ENCODE results near the gene MTERF2. TPM values are rescaled to one million over a fixed set of nuclear protein-coding genes. Genes with fewer than 3 reads are reported as not detected.

MTERF2 gene
- total RNA-seq, 4 donors from 2014 or later: 5.0 to 24.6 (median 13.7) TPM

- intact Hi-C loops (cut with DNase I; ENCODE audit: low total_unique reads) (loop anchor here (1.0 to 5.0 kb wide), 5 partner anchors 32 to 648 kb away; partner anchors contain the start of genes CRY1, MTERF2 and RIC8B), in situ Hi-C loops (cut with MboI; ENCODE audit: low sequenced_read_pairs in 4 of 4) (loop anchor here in 1 of 4 donors (10.0 kb wide), 1 partner anchor 149 kb away; no protein-coding TSS in a partner anchor)
- Histone ChIP-seq H3K4me3 (peak within 1 kb of the TSS; percentile 66 to 92 (median 80)), H3K27me3 (no peaks in the 10 kb centered on the region), H3K27ac (peak within 1 kb of the TSS; percentile 87 to 97 (median 92)), H3K36me3 (no peaks in the 10 kb centered on the region), H3K4me1 (peaks cover 20 to 27% of the 10 kb centered on the region in 2 donors), H3K9me3 (no peaks in the 10 kb centered on the region)
- TF ChIP-seq POLR2A (IDR thresholded peaks at IDR 0.05): peak; percentile 88 to 94
- TF ChIP-seq, protein P1, sequence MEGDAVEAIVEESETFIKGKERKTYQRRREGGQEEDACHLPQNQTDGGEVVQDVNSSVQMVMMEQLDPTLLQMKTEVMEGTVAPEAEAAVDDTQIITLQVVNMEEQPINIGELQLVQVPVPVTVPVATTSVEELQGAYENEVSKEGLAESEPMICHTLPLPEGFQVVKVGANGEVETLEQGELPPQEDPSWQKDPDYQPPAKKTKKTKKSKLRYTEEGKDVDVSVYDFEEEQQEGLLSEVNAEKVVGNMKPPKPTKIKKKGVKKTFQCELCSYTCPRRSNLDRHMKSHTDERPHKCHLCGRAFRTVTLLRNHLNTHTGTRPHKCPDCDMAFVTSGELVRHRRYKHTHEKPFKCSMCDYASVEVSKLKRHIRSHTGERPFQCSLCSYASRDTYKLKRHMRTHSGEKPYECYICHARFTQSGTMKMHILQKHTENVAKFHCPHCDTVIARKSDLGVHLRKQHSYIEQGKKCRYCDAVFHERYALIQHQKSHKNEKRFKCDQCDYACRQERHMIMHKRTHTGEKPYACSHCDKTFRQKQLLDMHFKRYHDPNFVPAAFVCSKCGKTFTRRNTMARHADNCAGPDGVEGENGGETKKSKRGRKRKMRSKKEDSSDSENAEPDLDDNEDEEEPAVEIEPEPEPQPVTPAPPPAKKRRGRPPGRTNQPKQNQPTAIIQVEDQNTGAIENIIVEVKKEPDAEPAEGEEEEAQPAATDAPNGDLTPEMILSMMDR (IDR thresholded peaks at IDR 0.05 in 4 of 5, conservative IDR thresholded peaks at IDR 0.05 in 1 of 5): peak in 1 of 5 experiments; percentile 7
- peak; percentile 78 to 82 for ATAC-seq
- DNase-seq: peak; percentile 89 to 91
Measured at GRCh38 chr12:106955377-106956047, 31.4 kb downstream of the MTERF2 start, which contains the start of gene TMEM263. TSS of gene TMEM263 (plus strand) at chr12:106955907. CDS start at chr12:106967117, 11,210 bp downstream.

DNA sequence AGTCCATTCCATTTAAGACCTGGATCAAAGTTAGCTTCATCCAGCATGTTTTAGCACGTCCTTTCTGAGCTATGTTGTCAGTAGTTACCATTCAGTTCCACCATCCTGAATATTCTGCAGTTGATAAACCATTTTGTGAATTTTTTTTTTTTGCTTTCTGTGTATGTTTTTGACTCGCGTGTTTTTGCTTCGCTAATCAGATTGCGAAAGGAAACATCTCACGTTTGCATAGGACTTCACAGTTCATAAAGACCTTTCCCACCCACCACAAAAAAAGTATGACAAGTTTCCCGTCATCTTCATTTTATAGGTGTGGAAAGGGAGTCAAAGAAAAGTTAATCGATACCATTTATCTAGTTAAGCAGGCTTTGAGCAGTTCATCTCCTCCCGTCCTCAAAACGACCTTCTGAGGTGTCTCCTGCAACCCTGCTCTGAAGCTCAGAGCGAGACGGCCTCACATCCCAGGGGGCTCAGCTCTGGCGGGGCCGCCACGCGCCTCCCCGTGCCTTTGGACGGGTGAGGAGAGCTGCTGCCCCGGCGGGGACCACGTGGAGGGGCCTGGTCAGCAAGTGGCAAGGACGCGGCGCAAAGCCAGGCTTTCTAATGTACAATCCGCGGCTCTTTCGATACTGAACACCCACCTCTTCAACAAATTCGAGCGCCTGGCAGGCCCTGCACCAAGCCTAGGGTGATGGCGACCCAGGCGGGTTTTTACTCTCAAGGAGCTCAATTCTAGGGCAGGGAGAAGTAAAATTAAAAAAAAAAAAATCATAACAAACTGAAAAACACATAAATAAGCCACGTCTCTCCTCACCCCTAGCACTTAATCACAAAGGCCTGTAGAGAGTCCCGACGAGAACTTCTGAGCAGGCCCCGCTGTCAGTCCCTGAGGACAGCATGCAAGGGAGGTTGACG, 32.2 kb downstream of the MTERF2 start:
- intact Hi-C loops (cut with DNase I; ENCODE audit: low total_unique reads) (loop anchor here (1.0 to 5.0 kb wide), 5 partner anchors 33 to 647 kb away; partner anchors contain the start of genes CRY1, MTERF2 and RIC8B), in situ Hi-C loops (cut with MboI; ENCODE audit: low sequenced_read_pairs in 4 of 4) (loop anchor here in 1 of 4 donors (10.0 kb wide), 1 partner anchor 150 kb away; no protein-coding TSS in a partner anchor)
- ATAC-seq (peak; percentile 10 to 13), DNase-seq (peak; percentile 6 to 45)
- Histone ChIP-seq H3K4me3 (peak overlapping the region; percentile 66 to 92 (median 80)), H3K27me3 (no peaks in the 10 kb centered on the region), H3K27ac (peak overlapping the region; percentile 87 to 97 (median 92)), H3K4me1 (peaks cover 20 to 27% of the 10 kb centered on the region in 2 donors), H3K9me3 (no peaks in the 10 kb centered on the region), H3K36me3 (no peaks in the 10 kb centered on the region)
- TF ChIP-seq, protein P1 (IDR thresholded peaks at IDR 0.05 in 4 of 5, conservative IDR thresholded peaks at IDR 0.05 in 1 of 5): no peak
- TF ChIP-seq POLR2A (IDR thresholded peaks at IDR 0.05): no peak

DNA sequence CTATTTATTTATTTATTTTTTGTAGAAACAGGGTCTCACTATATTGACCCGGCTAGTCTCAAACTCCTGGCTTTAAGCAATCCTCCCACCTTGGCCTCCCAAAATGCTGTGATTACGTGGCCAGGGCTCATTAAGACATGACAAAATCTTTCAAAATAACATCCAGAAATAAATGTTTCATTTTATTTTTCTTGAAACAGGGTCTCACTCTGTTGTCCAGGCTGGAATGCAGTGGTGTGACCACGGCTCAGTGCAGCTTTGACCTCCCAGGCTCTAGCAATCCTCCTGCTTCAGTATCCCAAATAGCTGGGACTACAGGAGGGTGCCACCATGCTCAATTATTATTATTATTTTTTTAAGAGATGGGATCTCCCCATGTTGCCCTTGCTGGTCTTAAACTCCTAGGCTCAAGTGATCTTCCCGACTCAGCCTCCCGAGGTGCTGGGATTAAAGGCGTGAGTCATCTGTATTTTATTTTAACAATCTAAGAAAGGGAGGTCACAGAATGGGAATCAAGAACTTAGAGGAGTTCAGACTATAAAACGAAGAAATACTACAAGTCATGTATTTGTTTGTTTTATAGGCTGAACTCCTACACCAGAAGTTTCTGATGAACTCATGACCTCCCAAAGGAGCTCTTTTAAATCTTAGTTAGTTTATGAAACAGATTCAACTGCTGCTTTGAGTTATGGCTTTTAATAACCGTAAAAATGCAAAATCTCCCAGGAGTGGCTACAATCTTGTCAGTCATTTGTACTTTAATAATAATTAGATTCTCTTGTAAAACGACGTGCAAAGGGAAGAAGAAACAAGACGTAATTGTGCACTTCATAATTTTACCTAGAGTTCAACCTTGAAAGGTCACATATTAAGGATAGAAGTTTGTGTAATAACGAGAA, 33.3 kb downstream of the MTERF2 start:
- no peaks in the 10 kb centered on the region for H3K9me3 ChIP-seq
- in situ Hi-C loops (cut with MboI; ENCODE audit: low sequenced_read_pairs in 4 of 4) (loop anchor here in 1 of 4 donors (10.0 kb wide), 1 partner anchor 151 kb away; no protein-coding TSS in a partner anchor), intact Hi-C loops (cut with DNase I; ENCODE audit: low total_unique reads) (no loop called here)
- H3K4me1 ChIP-seq: peaks cover 20 to 23% of the 10 kb centered on the region in 2 donors
- DNase-seq (no peak), ATAC-seq (no peak)
- no peaks in the 10 kb centered on the region for H3K36me3 ChIP-seq
- H3K27ac ChIP-seq: peak overlapping the region; percentile 87 to 97 (median 92)
- TF ChIP-seq POLR2A (IDR thresholded peaks at IDR 0.05): no peak
- TF ChIP-seq, protein P1 (IDR thresholded peaks at IDR 0.05 in 4 of 5, conservative IDR thresholded peaks at IDR 0.05 in 1 of 5): no peak
- H3K4me3 ChIP-seq: no peak overlapping the region
- no peaks in the 10 kb centered on the region for H3K27me3 ChIP-seq

DNA sequence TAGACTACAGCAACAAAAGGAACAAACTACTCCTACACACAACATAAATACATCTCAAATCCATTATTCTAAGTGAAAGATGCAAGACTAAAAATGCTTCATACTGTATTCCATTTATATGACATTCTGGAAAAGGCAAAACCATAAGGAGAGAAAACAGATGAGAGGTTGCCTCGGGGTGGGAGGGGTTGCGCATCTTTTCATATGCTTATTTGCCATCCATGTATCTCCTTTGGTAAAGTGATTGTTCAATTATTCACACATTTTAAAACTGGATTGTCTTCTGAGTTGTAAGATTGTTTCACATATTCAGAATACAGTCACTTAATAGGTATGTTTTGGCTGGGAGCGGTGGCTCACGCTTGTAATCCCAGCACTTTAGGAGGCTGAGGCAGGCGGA, 36.4 kb downstream of the MTERF2 start:
- in situ Hi-C loops (cut with MboI; ENCODE audit: low sequenced_read_pairs in 4 of 4): loop anchor here in 1 of 4 donors (10.0 kb wide), 1 partner anchor 154 kb away; no protein-coding TSS in a partner anchor
- peaks cover 5 to 6% of the 10 kb centered on the region in 2 donors for H3K4me1 ChIP-seq
- intact Hi-C loops (cut with DNase I; ENCODE audit: low total_unique reads): no loop called here
- no peaks in the 10 kb centered on the region for H3K27me3 ChIP-seq
- no peak for ATAC-seq
- no peak overlapping the region for H3K4me3 ChIP-seq
- no peak for DNase-seq
- no peak for TF ChIP-seq POLR2A (IDR thresholded peaks at IDR 0.05)
- TF ChIP-seq, protein P1 (IDR thresholded peaks at IDR 0.05 in 4 of 5, conservative IDR thresholded peaks at IDR 0.05 in 1 of 5): no peak
- no peaks in the 10 kb centered on the region for H3K36me3 ChIP-seq
- H3K27ac ChIP-seq: no peak overlapping the region
- no peaks in the 10 kb centered on the region for H3K9me3 ChIP-seq
